GM12878 (cell line): ENCODE results near the gene SH2D6. TPM values are rescaled to one million over a fixed set of nuclear protein-coding genes. Genes with fewer than 3 reads are reported as not detected.

Source experiments
- ATAC-seq: fragments of 200-7000 bp; cut with Tn5 transposase; 3 replicates; pipeline ENCODE4 v1.9.1; 2020; ENCODE audit warnings: mild to moderate bottlenecking, moderate library complexity
- BruUV-seq: library from RNA; stranded (reverse); fragments of 400-500 nt; replicated peaks from 2 replicates; lab custom pipeline; 2021; lab: Mats Ljungman, UMichigan
- CTCF ChIA-PET: fragments of 300-600 bp; sonication (Branson Sonifier 250); formaldehyde crosslinking; extraction: SDS; loops from one replicate; lab custom pipeline; 2021; ENCODE audit warnings: inconsistent platforms; lab: Yijun Ruan, JAX
- POLR2A ChIA-PET: fragments of 350-600 bp; formaldehyde crosslinking; extraction: SDS; loops from one replicate; lab custom pipeline; 2021; ENCODE audit warnings: inconsistent platforms; lab: Charles Lee
- RAD21 ChIA-PET: fragments of 300-600 bp; sonication (Branson Sonifier 250); formaldehyde crosslinking; loops from one replicate; lab custom pipeline; 2023; ENCODE audit warnings: antibody characterized with exemption; ENCODE audit not compliant: unreplicated experiment; lab: Charles Lee
- SMC1A ChIA-PET: fragments of 300-600 bp; sonication (Branson Sonifier 250); formaldehyde crosslinking; loops from one replicate; lab custom pipeline; 2023; ENCODE audit not compliant: unreplicated experiment, uncharacterized antibody; lab: Charles Lee
- DNase-seq: peaks from one replicate; pipeline ENCODE4 v3.0.0-alpha.2; 2011; ENCODE audit warnings: low read depth, low spot score
- FAIRE-seq: peaks from 3 replicates; lab custom pipeline; 2011; peaks lifted over from hg19 to GRCh38; lab: Jason Lieb, UNC
- H2AFZ ChIP-seq: 2 replicates; pipeline ENCODE4 v1.6.0; 2011; ENCODE audit warnings: low read depth, low read length, control low read depth; ENCODE audit not compliant: control insufficient read depth
- H3K27ac ChIP-seq: 2 replicates; pipeline ENCODE4 v1.5.1; 2011; ENCODE audit warnings: control low read depth; ENCODE audit not compliant: control insufficient read depth, insufficient read depth
- H3K27me3 ChIP-seq, 2 experiments: replicated peaks in 1 of 2; 2 replicates each; pipeline versions ENCODE4 v1.6.0 to v1.6.1; 2011; ENCODE audit warnings: low read length in 1 of 2; ENCODE audit not compliant: control insufficient read depth in 2 of 2, insufficient read depth in 2 of 2
- H3K36me3 ChIP-seq, 2 experiments: 2 replicates each; pipeline ENCODE4 v1.5.1; 2011; ENCODE audit warnings: low read length in 1 of 2; ENCODE audit not compliant: control insufficient read depth in 2 of 2, insufficient read depth in 2 of 2
- H3K4me1 ChIP-seq: 2 replicates; pipeline ENCODE4 v1.6.1; 2011; ENCODE audit warnings: mild to moderate bottlenecking, low read length, moderate library complexity, mixed read lengths; ENCODE audit not compliant: control insufficient read depth, insufficient read depth
- H3K4me2 ChIP-seq: 2 replicates; pipeline ENCODE4 v1.6.0; 2011; ENCODE audit warnings: control low read depth; ENCODE audit not compliant: control insufficient read depth, insufficient read depth
- H3K4me3 ChIP-seq: fragments of 200-600 bp; sonication (generic); 2 replicates; pipeline ENCODE4 v1.5.1; 2016
- H3K79me2 ChIP-seq: 2 replicates; pipeline ENCODE4 v1.6.0; 2011; ENCODE audit warnings: low read length; ENCODE audit not compliant: control insufficient read depth, insufficient read depth
- H3K9ac ChIP-seq: 2 replicates; pipeline ENCODE4 v1.8.0; 2011; ENCODE audit warnings: low read length, control low read depth, mixed read lengths; ENCODE audit not compliant: control insufficient read depth, insufficient read depth
- H3K9me3 ChIP-seq: replicated peaks from 3 replicates; pipeline ENCODE4 v1.5.1; 2011; ENCODE audit warnings: mild to moderate bottlenecking, low read length; ENCODE audit not compliant: control insufficient read depth, insufficient read depth
- H4K20me1 ChIP-seq: 2 replicates; pipeline ENCODE4 v1.6.0; 2011; ENCODE audit not compliant: control insufficient read depth, insufficient read depth
- FOS ChIP-seq: IDR thresholded peaks from 3 replicates; pipeline ENCODE4 v1.6.1; 2011; ENCODE audit warnings: borderline replicate concordance; ENCODE audit not compliant: insufficient read length; ENCODE audit errors: extremely low read depth
- HSF1 ChIP-seq: fragments of 150-350 bp; IDR thresholded peaks from 2 replicates; pipeline ENCODE4 v1.6.1; 2014; ENCODE audit warnings: mild to moderate bottlenecking, low read depth, low read length
- IKZF2 ChIP-seq, 2 experiments: fragments of 450-650 bp; IDR thresholded peaks; 2 replicates each; pipeline ENCODE4 v1.6.1; 2017; ENCODE audit warnings: mild to moderate bottlenecking in 2 of 2, moderate library complexity in 2 of 2
- SKIL ChIP-seq: fragments of 450-650 bp; IDR thresholded peaks from 2 replicates; pipeline ENCODE4 v1.6.1; 2017; ENCODE audit warnings: mild to moderate bottlenecking, low read depth, inconsistent platforms; ENCODE audit not compliant: poor library complexity, severe bottlenecking
- USF1 ChIP-seq: IDR thresholded peaks from 2 replicates; pipeline ENCODE4 v1.6.1; 2011; ENCODE audit warnings: borderline replicate concordance, low read depth, mild to moderate bottlenecking, moderate library complexity, mixed read lengths, low read length; ENCODE audit not compliant: insufficient read depth; ENCODE audit errors: extremely low read length
- USF2 ChIP-seq: IDR thresholded peaks from 2 replicates; pipeline ENCODE4 v1.6.1; 2011; ENCODE audit warnings: low read depth, low read length, improper control_type of control experiment, borderline replicate concordance
- ZNF274 ChIP-seq: IDR thresholded peaks from one replicate; pipeline ENCODE4 v1.8.0; 2011; ENCODE audit not compliant: insufficient read length, insufficient read depth
- WGBS: methylation state at CpG from one replicate; pipeline ENCODE4 v1.1.6; 2016; ENCODE audit warnings: low lambda C conversion rate; ENCODE audit not compliant: insufficient replicate concordance, insufficient coverage; ENCODE audit errors: missing lambda C conversion rate; 5-methylcytosine and 5-hydroxymethylcytosine counted together
- in situ Hi-C: fragments of 300-500 bp; cut with MboI; formaldehyde crosslinking; loops from 9 replicates; pipeline ENCODE4 v1.14.3; 2018; ENCODE audit warnings: mixed read lengths
- intact Hi-C: fragments of 100-400 bp; cut with micrococcal nuclease; formaldehyde crosslinking; loops from one replicate; pipeline ENCODE4 v1.14.2; 2022; ENCODE audit not compliant: unreplicated experiment
- polyA plus RNA-seq, 11 experiments: library from polyadenylated mRNA; depleted of rRNA in 4 of 11; unstranded in 6 of 11; stranded (reverse) in 5 of 11; fragments of >200 nt; fragmentation: Nextera tagmentation in 4 of 11; fragmentation: Illumina TruSeq in 1 of 11; extraction: Ambion mirVana in 4 of 11; extraction: Trizol in 1 of 11; gene quantifications; 1 replicate in 1 of 11; 2 replicates in 10 of 11; pipeline versions ENCODE4 v1.2.1 to v1.2.3, GENCODE V29; 2011 to 2016; ENCODE audit warnings: inconsistent platforms in 2 of 11, missing spikeins in 2 of 11, low read depth in 1 of 11
- total RNA-seq, 4 experiments: library from RNA; depleted of rRNA in 3 of 4; stranded (reverse); fragments of >200 nt in 3 of 4; fragmentation: Illumina TruSeq in 1 of 4; extraction: Trizol in 1 of 4; gene quantifications; 2 replicates each; pipeline versions ENCODE4 v1.2.1 to v1.2.3, GENCODE V29; 2013 to 2021

SH2D6 gene
- total and polyA plus RNA-seq, 10 of the 15 experiments (the other 5 are each of a cell fraction or from before 2014, with no cell fraction given): 0.23 to 0.59 (median 0.34) TPM; not detected in 6

- Histone ChIP-seq H2AFZ (no peak overlapping the region), H3K79me2 (no peaks in the 10 kb centered on the region), H3K4me3 (no peak overlapping the region), H3K27ac (no peak overlapping the region), H3K36me3 (no peaks in the 10 kb centered on the region), H4K20me1 (no peaks in the 10 kb centered on the region), H3K4me2 (no peak overlapping the region), H3K9ac (no peak overlapping the region), H3K9me3 (no peaks in the 10 kb centered on the region), H3K27me3 (no peaks in the 10 kb centered on the region), H3K4me1 (no peaks in the 10 kb centered on the region)
- CTCF ChIA-PET: interaction anchor here (1.1 kb wide), 1 partner anchor 107 kb away, joined by 3 read pairs; no protein-coding TSS in a partner anchor
- DNase-seq: no peak
- TF ChIP-seq HSF1 (no peak), IKZF2 (IDR thresholded peaks at IDR 0.05) (no peak), FOS (no peak)
- SMC1A ChIA-PET: no interaction called here
- POLR2A ChIA-PET: interaction anchor here (1.0 kb wide), 1 partner anchor 9 kb away, joined by 6 read pairs; no protein-coding TSS in a partner anchor
- RAD21 ChIA-PET: no interaction called here
- in situ Hi-C loops: no loop called here
- no TSS peak for BruUV-seq
- no peak for FAIRE-seq
- 45% methylated on average over 14 of the region's 14 CpGs for WGBS
- ATAC-seq: no peak; the same call in 2 of the 3 replicates
- intact Hi-C loops: no loop called here
Measured at GRCh38 chr2:85446296-85447221, 28.0 kb downstream of the SH2D6 start.

GRCh38 chr2:85447222-85447585 is 28.7 kb downstream of the SH2D6 start:
- Histone ChIP-seq H3K36me3 (no peaks in the 10 kb centered on the region), H3K27ac (no peak overlapping the region), H3K9ac (no peak overlapping the region), H3K27me3 (no peaks in the 10 kb centered on the region), H3K79me2 (no peaks in the 10 kb centered on the region), H3K4me2 (no peak overlapping the region), H3K4me1 (no peaks in the 10 kb centered on the region), H4K20me1 (no peaks in the 10 kb centered on the region), H3K9me3 (no peaks in the 10 kb centered on the region), H3K4me3 (no peak overlapping the region), H2AFZ (no peak overlapping the region)
- POLR2A ChIA-PET: interaction anchor here (0.6 to 1.0 kb wide), 2 partner anchors 9 to 195 kb away, joined by 3 to 6 read pairs; no protein-coding TSS in a partner anchor
- TF ChIP-seq USF2: no peak
- no peak for TF ChIP-seq USF1
- TF ChIP-seq ZNF274: no peak
- no peak for TF ChIP-seq SKIL
- CTCF ChIA-PET: no interaction called here
- RAD21 ChIA-PET: interaction anchor here (0.7 kb wide), 1 partner anchor 316 kb away, joined by 5 read pairs; no protein-coding TSS in a partner anchor
- no TSS peak for BruUV-seq
- WGBS: 60% methylated on average over 8 of the region's 8 CpGs
- SMC1A ChIA-PET: no interaction called here
- in situ Hi-C loops: no loop called here
- FAIRE-seq (no peak), DNase-seq (no peak), ATAC-seq (no peak)
- intact Hi-C loops: no loop called here
